Measurements from ENCODE around the gene PPP1R18. TPM values are rescaled to one million over a fixed set of nuclear protein-coding genes. Genes with fewer than 3 reads are reported as not detected.
A peak's percentile ranks its signal among the peaks of the same experiment; 100 is the strongest.

The PPP1R18 gene
- total RNA-seq, 4 donors from 2014 or later: 4.7 to 52.8 (median 9.0) TPM

DNA sequence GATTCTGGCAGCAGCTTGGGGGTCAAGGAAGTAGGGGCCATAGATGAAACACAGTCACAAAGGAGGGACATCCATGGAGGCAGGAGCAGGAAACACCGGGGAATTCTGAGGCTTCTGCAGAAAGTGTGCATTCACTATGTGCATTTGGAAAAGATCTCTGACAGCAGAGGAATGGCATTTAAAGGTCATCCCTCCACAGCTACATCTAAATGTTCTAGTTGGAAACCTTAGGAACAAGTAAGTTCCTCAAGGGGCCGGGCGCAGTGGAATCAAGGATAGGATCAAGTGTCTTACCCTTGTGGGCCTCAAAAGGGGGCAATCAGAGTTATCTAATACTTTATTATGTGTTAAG lies 30.7 kb downstream of the PPP1R18 start:
- H3K27ac ChIP-seq: no peak overlapping the region
- H3K27me3 ChIP-seq: no peaks in the 10 kb centered on the region
- H3K4me3 ChIP-seq: no peak overlapping the region
- no peaks in the 10 kb centered on the region for H3K4me1 ChIP-seq
- no peak for TF ChIP-seq POLR2A (IDR thresholded peaks at IDR 0.05)
- TF ChIP-seq, protein P1, sequence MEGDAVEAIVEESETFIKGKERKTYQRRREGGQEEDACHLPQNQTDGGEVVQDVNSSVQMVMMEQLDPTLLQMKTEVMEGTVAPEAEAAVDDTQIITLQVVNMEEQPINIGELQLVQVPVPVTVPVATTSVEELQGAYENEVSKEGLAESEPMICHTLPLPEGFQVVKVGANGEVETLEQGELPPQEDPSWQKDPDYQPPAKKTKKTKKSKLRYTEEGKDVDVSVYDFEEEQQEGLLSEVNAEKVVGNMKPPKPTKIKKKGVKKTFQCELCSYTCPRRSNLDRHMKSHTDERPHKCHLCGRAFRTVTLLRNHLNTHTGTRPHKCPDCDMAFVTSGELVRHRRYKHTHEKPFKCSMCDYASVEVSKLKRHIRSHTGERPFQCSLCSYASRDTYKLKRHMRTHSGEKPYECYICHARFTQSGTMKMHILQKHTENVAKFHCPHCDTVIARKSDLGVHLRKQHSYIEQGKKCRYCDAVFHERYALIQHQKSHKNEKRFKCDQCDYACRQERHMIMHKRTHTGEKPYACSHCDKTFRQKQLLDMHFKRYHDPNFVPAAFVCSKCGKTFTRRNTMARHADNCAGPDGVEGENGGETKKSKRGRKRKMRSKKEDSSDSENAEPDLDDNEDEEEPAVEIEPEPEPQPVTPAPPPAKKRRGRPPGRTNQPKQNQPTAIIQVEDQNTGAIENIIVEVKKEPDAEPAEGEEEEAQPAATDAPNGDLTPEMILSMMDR (IDR thresholded peaks at IDR 0.05): no peak
- no peak for DNase-seq
- peaks cover 0 to 100% (median 0%) of the 10 kb centered on the region in 3 donors for H3K36me3 ChIP-seq
- H3K9me3 ChIP-seq: no peaks in the 10 kb centered on the region

DNA sequence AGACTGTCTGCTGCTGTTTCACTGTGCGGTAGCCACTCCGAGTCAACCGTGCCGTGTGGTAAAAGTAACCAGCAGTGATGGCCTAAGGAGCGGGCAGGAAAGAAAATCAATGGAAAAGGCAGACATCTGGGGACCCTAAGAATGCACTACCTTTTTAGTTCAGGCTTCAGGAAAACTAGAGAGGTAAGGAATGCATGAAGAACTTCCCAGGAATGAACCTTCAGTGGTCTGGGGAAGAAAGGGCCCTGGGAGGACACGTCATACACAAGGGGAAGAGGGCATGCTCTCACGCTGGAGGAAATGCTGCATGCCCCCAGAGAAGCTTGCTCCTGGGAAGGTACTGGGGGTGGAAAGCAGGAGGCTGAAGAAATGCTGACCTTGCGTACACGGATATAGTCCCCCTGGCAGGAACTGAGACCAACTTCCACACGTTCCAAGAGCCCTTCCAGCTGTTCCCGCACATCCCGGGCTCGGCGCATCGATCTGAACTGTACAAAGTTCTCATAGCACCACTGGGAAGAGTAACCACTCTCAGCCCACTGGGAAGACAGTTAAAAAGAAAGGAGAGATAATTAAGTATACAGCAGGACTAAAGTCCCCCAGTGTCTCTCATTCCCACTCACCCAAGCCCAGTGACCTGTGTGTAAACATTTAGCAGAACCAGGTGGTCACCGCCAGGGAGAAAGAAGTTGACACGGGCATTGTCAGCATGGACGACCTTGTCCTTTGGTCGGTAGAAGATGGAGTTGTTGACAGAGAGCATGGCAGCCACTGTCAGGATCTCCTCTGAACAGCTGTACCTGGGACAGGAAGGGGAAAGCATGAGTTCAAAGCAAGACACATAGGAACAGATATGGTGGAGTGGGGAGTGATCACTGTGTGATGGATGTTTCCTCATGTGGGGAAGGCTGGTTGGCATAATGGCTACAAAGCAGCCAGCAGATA lies 31.4 kb downstream of the PPP1R18 start:
- H3K9me3 ChIP-seq: no peaks in the 10 kb centered on the region
- H3K27me3 ChIP-seq: no peaks in the 10 kb centered on the region
- no peak for TF ChIP-seq POLR2A (IDR thresholded peaks at IDR 0.05)
- TF ChIP-seq, protein P1 (IDR thresholded peaks at IDR 0.05): no peak
- H3K4me1 ChIP-seq: no peaks in the 10 kb centered on the region
- no peak overlapping the region for H3K4me3 ChIP-seq
- DNase-seq: no peak
- peaks cover 0 to 98% (median 0%) of the 10 kb centered on the region in 3 donors for H3K36me3 ChIP-seq
- no peak overlapping the region for H3K27ac ChIP-seq

DNA sequence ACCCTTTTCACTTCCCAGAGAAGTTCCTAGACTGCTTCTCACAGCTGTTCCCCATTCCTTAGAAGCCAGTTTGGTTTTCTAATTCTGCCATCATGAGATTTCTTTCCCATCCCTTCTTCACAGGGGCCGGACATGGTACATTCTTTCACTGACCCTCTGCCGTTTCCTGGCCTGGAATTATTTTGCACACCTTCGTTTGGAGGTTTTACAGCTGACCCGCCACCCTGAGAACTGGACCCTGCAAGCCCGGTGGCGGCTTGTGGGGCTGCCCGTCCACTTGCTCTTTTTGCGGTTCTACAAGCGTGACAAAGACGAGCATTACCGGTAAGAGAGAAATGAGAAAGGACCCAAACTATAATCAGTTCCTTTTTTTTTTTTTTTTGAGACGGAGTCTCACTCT lies 35.3 kb downstream of the PPP1R18 start:
- no peak for DNase-seq
- Histone ChIP-seq H3K27ac (no peak overlapping the region), H3K9me3 (no peaks in the 10 kb centered on the region), H3K27me3 (no peaks in the 10 kb centered on the region), H3K4me3 (no peak overlapping the region), H3K36me3 (peaks cover 0 to 65% (median 0%) of the 10 kb centered on the region in 3 donors), H3K4me1 (peaks cover 0 to 17% (median 7%) of the 10 kb centered on the region in 4 donors)
- TF ChIP-seq, protein P1 (IDR thresholded peaks at IDR 0.05): no peak
- TF ChIP-seq POLR2A (IDR thresholded peaks at IDR 0.05): no peak

DNA sequence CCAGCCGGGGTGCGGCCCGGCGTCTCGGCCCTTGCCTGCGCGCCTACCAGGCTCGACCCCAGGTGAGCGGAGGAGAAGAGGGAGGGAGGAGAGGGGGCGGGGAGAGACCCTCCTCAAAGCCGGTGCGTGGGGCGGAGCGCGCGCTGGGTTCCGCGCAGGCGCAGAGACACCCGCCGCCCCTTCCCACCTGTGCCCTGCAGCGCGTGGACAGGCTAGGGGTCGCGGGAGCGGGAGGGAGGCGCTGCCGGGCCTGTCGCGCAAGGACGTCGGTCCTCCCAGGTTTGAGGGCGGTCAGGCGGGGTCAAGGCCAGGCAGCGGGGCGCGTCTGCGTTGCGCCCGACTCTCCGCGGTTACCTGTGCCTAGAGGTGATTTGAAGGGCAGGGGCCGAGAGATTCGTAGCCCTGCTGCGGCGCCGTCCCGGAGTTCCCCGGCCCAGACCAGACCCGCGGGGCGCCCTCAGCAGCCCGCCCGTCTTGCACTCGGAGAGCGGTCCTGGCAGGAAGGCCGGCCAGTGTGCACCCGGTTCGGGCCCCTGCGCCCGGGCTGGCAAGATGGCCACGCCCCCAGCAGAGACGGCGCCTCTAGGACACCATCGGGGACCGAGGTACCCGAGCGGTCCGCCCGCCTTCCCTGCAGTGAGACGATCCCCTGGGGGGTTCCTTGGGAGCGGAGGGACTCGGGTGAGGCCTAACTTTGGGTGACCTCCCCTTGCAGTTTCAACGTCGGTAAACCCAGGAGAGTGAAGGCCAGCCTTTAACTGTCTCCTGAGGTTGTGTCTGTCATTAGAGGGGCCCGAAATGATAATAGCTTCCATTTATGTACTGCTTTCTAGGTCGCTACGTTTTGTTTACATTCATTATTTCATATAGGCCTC lies 39.0 kb downstream of the PPP1R18 start:
- peak; percentile 76 to 86 (median 86) for DNase-seq
- Histone ChIP-seq H3K27ac (peak overlapping the region; percentile 96 to 97 (median 96)), H3K27me3 (no peaks in the 10 kb centered on the region), H3K4me3 (peak overlapping the region; percentile 83 to 89 (median 86)), H3K9me3 (no peaks in the 10 kb centered on the region), H3K36me3 (peaks cover 0 to 39% (median 0%) of the 10 kb centered on the region in 3 donors), H3K4me1 (peaks cover 0 to 34% (median 7%) of the 10 kb centered on the region in 4 donors)
- peak; percentile 37 to 67 for TF ChIP-seq POLR2A (IDR thresholded peaks at IDR 0.05)
- TF ChIP-seq, protein P1 (IDR thresholded peaks at IDR 0.05): no peak

DNA sequence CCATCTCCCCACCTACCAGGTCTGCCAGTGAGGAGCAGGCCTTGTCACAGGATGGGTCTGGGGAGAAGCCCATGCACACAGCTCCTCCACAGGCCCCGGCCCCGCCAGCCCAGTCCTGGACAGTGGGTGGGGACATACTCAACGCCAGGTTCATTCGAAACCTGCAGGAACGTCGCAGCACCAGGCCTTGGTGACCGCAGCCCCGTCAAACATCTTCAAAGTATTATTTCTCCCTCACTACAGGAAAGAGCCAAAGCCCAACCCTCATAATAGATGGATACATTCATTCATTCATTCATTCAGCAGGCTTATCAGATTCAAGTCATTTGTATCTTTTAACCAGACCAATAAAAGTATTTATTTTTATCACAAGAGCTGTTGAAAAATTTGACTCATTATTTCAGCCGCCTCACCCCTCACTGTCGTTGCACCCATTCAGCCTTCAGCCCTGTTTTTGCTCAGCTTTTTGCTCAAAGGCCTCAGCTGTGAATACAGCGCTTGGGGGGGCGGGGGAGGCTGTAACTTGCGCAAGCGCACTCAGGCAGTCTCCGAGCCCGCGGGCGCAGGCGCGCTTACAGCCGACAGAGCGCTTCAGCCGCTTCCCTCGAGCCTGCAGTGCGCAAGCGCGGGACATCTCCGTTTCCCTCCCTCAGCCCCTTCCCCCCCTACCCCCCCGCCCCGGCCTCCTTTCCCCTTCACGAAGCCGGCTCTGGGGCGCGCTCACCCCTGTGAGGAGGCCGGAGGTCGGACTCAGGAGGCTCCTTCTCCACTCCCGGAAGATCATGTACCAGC lies 39.8 kb downstream of the PPP1R18 start, which contains the start of gene C6orf136:
Gene C6orf136 (plus strand): TSS at position 684 of the 792 bp plus-strand sequence. CDS start 99 bp downstream, at position 783.
- H3K4me1 ChIP-seq: peaks cover 0 to 34% (median 7%) of the 10 kb centered on the region in 4 donors

More for the DNA sequence above, 39.8 kb downstream of the PPP1R18 start, which contains the start of gene C6orf136:
- H3K9me3 ChIP-seq: no peaks in the 10 kb centered on the region
- TF ChIP-seq POLR2A (IDR thresholded peaks at IDR 0.05): no peak
- TF ChIP-seq, protein P1 (IDR thresholded peaks at IDR 0.05): no peak
- no peaks in the 10 kb centered on the region for H3K27me3 ChIP-seq
- DNase-seq: peak; percentile 90 to 98 (median 93)
- peak within 1 kb of the TSS; percentile 96 to 97 (median 96) for H3K27ac ChIP-seq
- H3K4me3 ChIP-seq: peak within 1 kb of the TSS; percentile 83 to 89 (median 86)
- peaks cover 0 to 37% (median 0%) of the 10 kb centered on the region in 3 donors for H3K36me3 ChIP-seq
